ENCODE measurements around the gene PCDHGA12.

PCDHGA12 gene

GRCh38 chr5:141420855-141421488, 9.3 kb upstream of the PCDHGA12 start, which contains the start of gene PCDHGA11 (continued):
- TF ChIP-seq ZNF558 (tag by site-specific recombination; IDR thresholded peaks at IDR 0.05): 0 out of 2 replicates have a peak, but pooled peaks have one; percentile 24
- TF ChIP-seq ZNF777 (tag by site-specific recombination; IDR thresholded peaks at IDR 0.05; ENCODE audit: borderline replicate concordance): no peak
- no peak for TF ChIP-seq ZBTB7A (tag by site-specific recombination; IDR thresholded peaks at IDR 0.05; ENCODE audit: low read depth)
- TF ChIP-seq ZNF2 (tag by site-specific recombination; IDR thresholded peaks at IDR 0.05): peak; percentile 70
- no peak for TF ChIP-seq ZNF311 (tag by site-specific recombination; IDR thresholded peaks at IDR 0.05; ENCODE audit: borderline replicate concordance)
- no peak for TF ChIP-seq ZNF280C (tag by site-specific recombination; IDR thresholded peaks at IDR 0.05)
- no peak for TF ChIP-seq KLF9 (tag by site-specific recombination; IDR thresholded peaks at IDR 0.05; ENCODE audit: low read depth)
- no peak for TF ChIP-seq TRIM28 (IDR thresholded peaks at IDR 0.05; ENCODE audit: borderline replicate concordance, low read length)
- TF ChIP-seq ZNF664 (tag by site-specific recombination; IDR thresholded peaks at IDR 0.05): no peak
- no peak for TF ChIP-seq GLI4 (tag by site-specific recombination; IDR thresholded peaks at IDR 0.05)
- peak; percentile 29; the same call in 1 of the 2 replicates for TF ChIP-seq KLF8 (tag by site-specific recombination; IDR thresholded peaks at IDR 0.05)
- no peak for TF ChIP-seq ZNF792 (tag by site-specific recombination; IDR thresholded peaks at IDR 0.05)
- no peak for TF ChIP-seq ZNF175 (tag by site-specific recombination; IDR thresholded peaks at IDR 0.05)
- TF ChIP-seq, protein P1, sequence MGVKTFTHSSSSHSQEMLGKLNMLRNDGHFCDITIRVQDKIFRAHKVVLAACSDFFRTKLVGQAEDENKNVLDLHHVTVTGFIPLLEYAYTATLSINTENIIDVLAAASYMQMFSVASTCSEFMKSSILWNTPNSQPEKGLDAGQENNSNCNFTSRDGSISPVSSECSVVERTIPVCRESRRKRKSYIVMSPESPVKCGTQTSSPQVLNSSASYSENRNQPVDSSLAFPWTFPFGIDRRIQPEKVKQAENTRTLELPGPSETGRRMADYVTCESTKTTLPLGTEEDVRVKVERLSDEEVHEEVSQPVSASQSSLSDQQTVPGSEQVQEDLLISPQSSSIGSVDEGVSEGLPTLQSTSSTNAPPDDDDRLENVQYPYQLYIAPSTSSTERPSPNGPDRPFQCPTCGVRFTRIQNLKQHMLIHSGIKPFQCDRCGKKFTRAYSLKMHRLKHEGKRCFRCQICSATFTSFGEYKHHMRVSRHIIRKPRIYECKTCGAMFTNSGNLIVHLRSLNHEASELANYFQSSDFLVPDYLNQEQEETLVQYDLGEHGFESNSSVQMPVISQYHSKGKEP (tag by site-specific recombination; IDR thresholded peaks at IDR 0.05): 0 out of 2 replicates have a peak, but pooled peaks have one; percentile 31
- TF ChIP-seq PRDM6 (tag by site-specific recombination; IDR thresholded peaks at IDR 0.05): no peak
- TF ChIP-seq ZNF404 (tag by site-specific recombination; IDR thresholded peaks at IDR 0.05): no peak
- peak; percentile 59 for TF ChIP-seq CTCF (tag by site-specific recombination; IDR thresholded peaks at IDR 0.05)
- TF ChIP-seq GFI1B (tag by site-specific recombination; IDR thresholded peaks at IDR 0.05): no peak
- 0 out of 2 replicates have a peak, but pooled peaks have one; percentile 26 for TF ChIP-seq ZNF791 (tag by site-specific recombination; IDR thresholded peaks at IDR 0.05)
- no peak for TF ChIP-seq SCRT2 (tag by site-specific recombination; IDR thresholded peaks at IDR 0.05)
- no peak; the same call in 1 of the 2 replicates for TF ChIP-seq ZNF629 (tag by site-specific recombination; IDR thresholded peaks at IDR 0.05)
- no peak for TF ChIP-seq ZNF169 (tag by site-specific recombination; IDR thresholded peaks at IDR 0.05)
- no peak for TF ChIP-seq ZSCAN23 (tag by site-specific recombination; IDR thresholded peaks at IDR 0.05)
- TF ChIP-seq HOXC10 (CRISPR knock-in tag; IDR thresholded peaks at IDR 0.05): no peak
- TF ChIP-seq ZNF292 (tag by site-specific recombination; IDR thresholded peaks at IDR 0.05; ENCODE audit: borderline replicate concordance, low read depth): no peak
- TF ChIP-seq ZBTB8A (tag by site-specific recombination; IDR thresholded peaks at IDR 0.05): no peak
- TF ChIP-seq, protein P2, sequence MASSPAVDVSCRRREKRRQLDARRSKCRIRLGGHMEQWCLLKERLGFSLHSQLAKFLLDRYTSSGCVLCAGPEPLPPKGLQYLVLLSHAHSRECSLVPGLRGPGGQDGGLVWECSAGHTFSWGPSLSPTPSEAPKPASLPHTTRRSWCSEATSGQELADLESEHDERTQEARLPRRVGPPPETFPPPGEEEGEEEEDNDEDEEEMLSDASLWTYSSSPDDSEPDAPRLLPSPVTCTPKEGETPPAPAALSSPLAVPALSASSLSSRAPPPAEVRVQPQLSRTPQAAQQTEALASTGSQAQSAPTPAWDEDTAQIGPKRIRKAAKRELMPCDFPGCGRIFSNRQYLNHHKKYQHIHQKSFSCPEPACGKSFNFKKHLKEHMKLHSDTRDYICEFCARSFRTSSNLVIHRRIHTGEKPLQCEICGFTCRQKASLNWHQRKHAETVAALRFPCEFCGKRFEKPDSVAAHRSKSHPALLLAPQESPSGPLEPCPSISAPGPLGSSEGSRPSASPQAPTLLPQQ (tag by site-specific recombination; IDR thresholded peaks at IDR 0.05): peak; percentile 41; the same call in 1 of the 2 replicates
- TF ChIP-seq ZNF704 (tag by site-specific recombination; IDR thresholded peaks at IDR 0.05): no peak
- peak; percentile 37; the same call in 1 of the 2 replicates for TF ChIP-seq ZFP69B (tag by site-specific recombination; IDR thresholded peaks at IDR 0.05)
- TF ChIP-seq ZBTB17 (tag by site-specific recombination; IDR thresholded peaks at IDR 0.05): peak; percentile 81
- TF ChIP-seq ZNF48 (tag by site-specific recombination; IDR thresholded peaks at IDR 0.05): no peak
- no peak for TF ChIP-seq ZNF423 (tag by site-specific recombination; IDR thresholded peaks at IDR 0.05)

Data from HEK293 (cell line).